Measurements from ENCODE around the gene HTRA3.
"Not testable (repeated sequence)": the region's sequence is repeated elsewhere in the genome, so short reads cannot be mapped to it uniquely, and the experiment has no call there.

The HTRA3 gene

DNA sequence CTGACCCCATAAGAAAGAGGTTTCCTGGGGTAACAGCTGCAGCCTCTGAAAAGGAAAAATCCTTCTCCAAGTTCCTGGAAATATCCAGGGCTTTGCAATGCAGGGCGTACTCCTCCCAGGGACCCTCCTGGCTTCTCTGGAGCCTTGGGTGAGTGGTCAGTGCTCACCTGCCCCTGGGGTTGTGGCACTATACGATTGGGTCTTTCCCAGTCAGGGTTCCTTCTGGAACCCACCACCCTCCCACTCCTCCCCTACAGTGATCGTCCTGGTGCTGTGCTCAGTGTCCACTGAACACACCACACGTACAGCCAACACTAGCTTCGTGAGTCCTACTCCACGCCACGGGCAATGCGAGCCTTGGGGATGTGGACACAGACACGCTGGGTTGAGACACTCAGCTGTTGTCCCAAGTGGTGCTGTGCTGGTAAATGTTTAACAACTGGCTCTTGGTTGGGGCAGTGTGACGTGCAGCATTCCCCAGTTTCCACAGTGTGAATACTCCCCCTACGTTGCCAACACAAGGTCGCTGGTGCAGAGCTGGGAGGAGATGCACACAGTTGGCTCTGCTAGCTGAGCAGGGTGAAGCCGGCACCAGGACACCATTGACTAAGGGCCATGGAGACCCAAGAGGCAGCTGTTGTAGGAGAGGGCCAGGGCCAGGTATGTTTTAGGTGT lies 65.4 kb downstream of the HTRA3 start:
- no peaks in the 10 kb centered on the region for H3K4me1 ChIP-seq (ENCODE audit: insufficient read depth, low read length)
- H3K9me3 ChIP-seq (ENCODE audit: control insufficient read depth, insufficient read depth, low read length) = no peaks in the 10 kb centered on the region
- H3K36me3 ChIP-seq (ENCODE audit: insufficient read depth, low read length) = no peaks in the 10 kb centered on the region; the same call in 1 of the 2 replicates
- no peak overlapping the region for H3K9ac ChIP-seq (ENCODE audit: low read depth, low read length)

DNA sequence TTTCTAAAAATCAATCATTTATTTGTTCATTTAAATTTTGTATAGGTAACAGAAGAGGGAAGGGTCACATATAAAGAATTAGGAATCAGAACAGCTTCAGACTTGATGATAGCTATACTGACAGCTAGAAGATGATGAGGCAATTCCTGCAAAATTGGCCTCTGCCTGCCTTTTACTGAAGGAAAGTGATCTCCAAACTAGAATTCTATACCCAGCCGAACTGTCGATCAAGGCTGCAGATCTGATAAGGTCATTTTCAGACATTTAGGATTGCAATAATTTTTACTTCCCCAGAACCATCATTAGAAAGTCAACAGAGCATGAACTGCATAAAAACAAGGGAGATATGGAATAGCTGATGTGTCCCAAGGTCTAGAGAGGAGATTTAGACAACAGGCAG lies 66.3 kb downstream of the HTRA3 start:
- Histone ChIP-seq H3K36me3 (ENCODE audit: insufficient read depth, low read length) (no peaks in the 10 kb centered on the region; the same call in 1 of the 2 replicates), H3K9ac (ENCODE audit: low read depth, low read length) (no peak overlapping the region), H3K4me1 (ENCODE audit: insufficient read depth, low read length) (no peaks in the 10 kb centered on the region), H3K9me3 (ENCODE audit: control insufficient read depth, insufficient read depth, low read length) (no peaks in the 10 kb centered on the region)

DNA sequence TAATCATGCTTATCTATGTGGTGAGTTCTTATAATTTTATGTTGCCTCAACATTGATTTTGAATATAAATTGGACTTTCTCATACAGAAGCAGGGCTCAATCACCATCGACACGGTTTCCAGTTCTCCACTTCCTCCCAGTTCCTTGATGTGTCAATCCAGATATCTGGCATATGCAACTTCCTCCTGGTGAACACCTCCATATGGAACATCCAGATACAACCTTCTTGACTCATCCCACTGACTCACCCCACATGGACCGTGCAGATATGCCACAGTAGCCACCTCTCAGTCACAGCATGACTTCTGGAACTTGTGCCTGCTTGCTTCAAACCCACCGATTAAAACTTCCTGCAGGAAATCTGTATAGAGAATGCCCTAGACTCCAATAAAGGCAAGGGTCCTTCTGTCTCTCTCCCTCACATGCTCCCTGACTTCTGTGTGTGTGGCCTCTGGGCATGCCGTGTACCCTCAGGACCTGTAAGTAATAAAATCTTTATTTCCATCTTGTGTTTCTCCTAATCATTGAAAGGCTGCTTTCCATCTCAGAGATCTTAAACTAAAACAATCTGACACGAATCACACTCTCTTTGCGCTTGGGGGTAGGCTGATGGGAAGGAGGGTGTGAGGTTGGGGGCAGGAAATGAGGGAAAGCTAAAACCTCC lies 67.0 kb downstream of the HTRA3 start:
- Histone ChIP-seq H3K36me3 (ENCODE audit: insufficient read depth, low read length) (no peaks in the 10 kb centered on the region; the same call in 1 of the 2 replicates), H3K4me1 (ENCODE audit: insufficient read depth, low read length) (no peaks in the 10 kb centered on the region), H3K9me3 (ENCODE audit: control insufficient read depth, insufficient read depth, low read length) (no peaks in the 10 kb centered on the region), H3K9ac (ENCODE audit: low read depth, low read length) (no peak overlapping the region)

DNA sequence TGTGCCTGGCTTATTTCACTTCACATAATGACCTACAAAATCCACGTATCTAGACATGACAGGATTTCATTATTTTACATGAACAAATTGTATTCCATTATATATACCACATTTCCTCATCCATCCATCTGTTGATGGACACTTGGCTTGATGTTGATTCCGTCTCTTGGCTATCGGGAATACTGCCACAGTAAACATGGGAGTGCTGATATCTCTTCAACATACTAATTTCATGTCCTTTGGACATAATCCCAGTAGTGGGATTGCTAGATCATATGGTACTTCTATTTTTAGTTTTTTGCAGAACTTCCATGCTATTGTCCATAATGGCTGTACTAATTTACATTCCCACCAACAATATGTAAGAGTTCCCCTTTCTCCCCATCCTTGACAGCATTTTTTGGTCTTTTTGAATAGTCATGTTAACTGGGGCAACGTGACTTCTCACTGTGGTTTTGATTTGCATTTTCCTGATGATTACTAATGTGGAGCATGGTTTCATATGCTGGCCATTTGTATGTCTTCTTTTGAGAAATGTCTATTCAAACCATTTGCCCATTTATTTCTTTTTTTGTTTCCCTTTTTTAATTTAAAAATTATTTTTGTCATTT lies 68.9 kb downstream of the HTRA3 start:
- Histone ChIP-seq H3K36me3 (ENCODE audit: insufficient read depth, low read length) (no peaks in the 10 kb centered on the region; the same call in 1 of the 2 replicates), H3K4me1 (ENCODE audit: insufficient read depth, low read length) (peaks cover 4% of the 10 kb centered on the region; the same call in 1 of the 2 replicates), H3K9ac (ENCODE audit: low read depth, low read length) (no peak overlapping the region), H3K9me3 (ENCODE audit: control insufficient read depth, insufficient read depth, low read length) (no peaks in the 10 kb centered on the region)

DNA sequence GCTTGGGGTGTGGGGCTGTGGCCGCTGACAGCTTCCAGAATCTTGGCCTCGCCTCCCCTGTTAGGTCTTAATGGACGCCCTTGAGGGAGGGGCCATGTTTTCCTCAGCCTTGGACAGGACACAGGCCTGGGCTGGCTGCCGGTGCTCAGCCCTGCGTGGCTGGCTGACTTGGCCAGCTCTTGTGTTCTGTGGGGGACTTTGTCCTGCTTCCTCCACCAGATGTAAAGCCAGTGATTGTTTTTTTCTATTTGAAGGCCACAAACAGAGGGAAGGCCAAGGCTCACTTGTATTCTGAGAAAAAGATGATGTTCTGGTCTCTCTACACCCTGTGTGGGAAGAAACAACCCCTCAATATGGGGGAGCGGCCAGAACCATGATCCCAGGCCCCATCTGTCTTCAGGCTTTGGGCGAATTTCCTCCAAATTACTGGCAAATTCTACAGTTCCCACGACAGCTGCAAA lies 71.3 kb downstream of the HTRA3 start:
- Histone ChIP-seq H3K9ac (ENCODE audit: low read depth, low read length) (no peak overlapping the region), H3K36me3 (ENCODE audit: insufficient read depth, low read length) (no peaks in the 10 kb centered on the region; the same call in 1 of the 2 replicates)

DNA sequence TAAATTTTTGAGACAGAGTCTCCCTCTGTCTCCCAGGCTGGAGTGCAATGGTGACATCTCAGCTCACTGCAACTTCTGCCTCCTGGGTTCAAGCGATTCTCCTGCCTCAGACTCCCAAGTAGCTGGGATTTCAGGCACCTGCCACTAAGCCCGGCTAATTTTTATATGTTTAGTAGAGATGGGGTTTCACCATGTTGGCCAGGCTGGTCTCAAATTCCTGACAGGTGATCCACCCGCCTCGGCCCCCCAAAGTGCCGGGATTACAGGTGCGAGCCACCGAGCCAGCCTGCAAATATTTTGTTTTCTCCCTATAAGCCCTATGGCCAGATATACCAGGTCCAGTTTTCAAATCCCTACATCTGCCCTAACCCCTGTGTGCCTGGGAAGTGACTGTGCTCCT lies 71.7 kb downstream of the HTRA3 start:
- H3K9ac ChIP-seq (ENCODE audit: low read depth, low read length); H3K4me1 ChIP-seq (ENCODE audit: insufficient read depth, low read length); H3K36me3 ChIP-seq (ENCODE audit: insufficient read depth, low read length); H3K9me3 ChIP-seq (ENCODE audit: control insufficient read depth, insufficient read depth, low read length): not testable (repeated sequence)

More for the DNA sequence above, 71.3 kb downstream of the HTRA3 start:
- peaks cover 4% of the 10 kb centered on the region; the same call in 1 of the 2 replicates for H3K4me1 ChIP-seq (ENCODE audit: insufficient read depth, low read length)
- H3K9me3 ChIP-seq (ENCODE audit: control insufficient read depth, insufficient read depth, low read length) = no peaks in the 10 kb centered on the region

DNA sequence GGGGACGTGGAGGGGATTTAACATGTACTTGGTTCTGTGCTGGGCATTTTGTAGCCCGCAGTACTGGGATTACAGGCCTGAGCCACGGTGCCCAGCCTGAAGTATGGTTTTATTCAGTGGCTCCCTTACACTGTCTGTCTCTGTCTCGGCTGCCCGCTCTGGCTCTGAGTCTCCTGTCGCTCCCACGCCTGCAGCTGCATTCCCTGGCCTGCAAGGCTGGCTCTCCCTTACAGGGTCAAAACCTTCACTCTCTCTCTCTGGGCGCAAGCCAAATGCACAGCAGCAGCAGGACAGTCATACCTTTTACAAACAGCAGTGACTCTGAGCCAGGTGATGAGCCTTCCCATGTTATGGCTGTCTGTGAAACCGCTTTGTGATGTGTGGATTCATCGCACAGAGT lies 72.1 kb downstream of the HTRA3 start:
- Histone ChIP-seq H3K9ac (ENCODE audit: low read depth, low read length) (no peak overlapping the region), H3K9me3 (ENCODE audit: control insufficient read depth, insufficient read depth, low read length) (no peaks in the 10 kb centered on the region), H3K36me3 (ENCODE audit: insufficient read depth, low read length) (no peaks in the 10 kb centered on the region), H3K4me1 (ENCODE audit: insufficient read depth, low read length) (peaks cover 4% of the 10 kb centered on the region; the same call in 1 of the 2 replicates)

DNA sequence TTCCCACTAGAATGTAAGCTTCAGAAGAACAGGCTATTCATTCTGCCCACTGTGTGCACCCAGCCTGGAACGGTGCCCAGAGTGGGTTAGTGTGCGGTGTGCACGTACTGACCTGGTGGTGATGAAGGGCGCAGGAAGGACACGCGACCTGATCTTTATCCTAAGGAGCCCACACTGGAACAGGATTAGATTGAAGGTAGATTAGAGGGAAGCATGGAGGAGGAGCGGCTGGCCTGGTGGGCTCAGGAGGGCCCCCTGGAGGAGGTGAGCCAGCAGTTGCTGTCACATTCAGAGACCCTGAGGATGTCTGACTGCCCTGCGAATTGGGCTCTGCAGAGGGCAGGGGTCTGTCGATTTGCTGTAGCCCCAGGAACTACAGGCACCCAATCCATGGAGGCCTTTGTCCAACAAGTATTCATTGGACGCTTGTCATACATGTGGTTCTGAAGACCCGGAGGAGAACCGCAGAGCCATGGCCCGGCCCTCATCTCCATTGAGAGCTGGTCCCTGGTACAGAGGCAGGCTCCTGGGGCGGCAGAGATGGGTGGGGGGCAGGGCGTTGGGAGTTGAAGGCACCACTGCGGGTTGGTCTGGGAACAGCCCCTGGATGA lies 73.2 kb downstream of the HTRA3 start:
- Histone ChIP-seq H3K36me3 (ENCODE audit: insufficient read depth, low read length) (no peaks in the 10 kb centered on the region), H3K9me3 (ENCODE audit: control insufficient read depth, insufficient read depth, low read length) (no peaks in the 10 kb centered on the region), H3K4me1 (ENCODE audit: insufficient read depth, low read length) (peaks cover 4% of the 10 kb centered on the region; the same call in 1 of the 2 replicates), H3K9ac (ENCODE audit: low read depth, low read length) (no peak overlapping the region)

DNA sequence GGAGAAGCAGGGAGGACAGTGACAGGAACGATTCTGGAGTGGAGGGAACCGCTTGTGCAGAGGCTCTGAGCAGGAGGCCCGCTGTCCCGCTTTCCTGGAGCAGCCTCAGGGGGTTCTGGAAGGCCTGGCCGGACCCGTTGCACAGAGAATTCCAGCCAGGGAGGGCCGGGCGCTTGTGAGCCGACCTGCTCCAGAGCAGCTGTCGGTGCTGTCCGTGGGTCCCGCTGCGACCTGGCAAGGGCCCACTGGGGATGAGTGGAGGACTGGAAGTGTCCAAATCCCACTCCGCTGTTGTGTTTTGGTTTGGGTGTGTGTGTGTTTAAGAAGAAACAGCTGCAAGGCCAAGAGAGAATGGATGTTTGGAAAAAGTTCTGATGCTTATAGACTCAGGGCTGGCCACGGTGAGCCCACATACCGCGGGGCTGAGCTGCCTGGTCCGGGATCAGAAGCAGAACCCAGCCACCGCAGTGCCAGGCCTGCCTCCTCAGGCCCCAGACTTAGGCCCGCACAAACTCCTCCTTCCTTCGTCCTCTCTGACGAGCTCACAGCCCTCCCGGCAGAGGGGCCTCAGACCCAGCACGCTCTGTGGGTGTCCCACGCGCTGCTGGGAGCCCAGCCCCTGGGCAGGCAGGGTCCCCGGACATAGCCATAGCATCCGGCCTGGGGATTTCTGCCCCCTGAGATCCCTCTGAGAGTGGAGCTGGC lies 73.9 kb downstream of the HTRA3 start:
- H3K4me1 ChIP-seq (ENCODE audit: insufficient read depth, low read length) = peaks cover 4% of the 10 kb centered on the region; the same call in 1 of the 2 replicates
- H3K9me3 ChIP-seq (ENCODE audit: control insufficient read depth, insufficient read depth, low read length) = no peaks in the 10 kb centered on the region
- no peaks in the 10 kb centered on the region for H3K36me3 ChIP-seq (ENCODE audit: insufficient read depth, low read length)
- H3K9ac ChIP-seq (ENCODE audit: low read depth, low read length) = no peak overlapping the region

DNA sequence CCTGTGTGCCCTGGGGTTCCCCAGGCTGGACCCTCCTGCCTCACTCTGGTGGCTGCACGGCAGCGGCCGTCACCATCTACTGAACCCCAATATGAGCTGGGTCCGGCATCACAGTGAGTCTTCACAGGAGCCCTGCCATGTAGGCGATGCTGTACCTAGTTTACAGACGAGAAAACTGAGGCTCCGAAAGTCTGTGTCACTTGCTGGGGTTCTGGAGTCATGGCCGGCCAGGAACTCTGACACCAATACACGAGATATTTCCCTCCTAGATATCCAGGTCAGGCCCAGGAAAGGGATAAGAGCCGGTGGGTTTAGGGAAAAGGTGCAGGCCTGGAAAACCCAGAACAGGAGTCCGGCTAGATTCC lies 74.4 kb downstream of the HTRA3 start:
- H3K36me3 ChIP-seq (ENCODE audit: insufficient read depth, low read length) = no peaks in the 10 kb centered on the region
- H3K9ac ChIP-seq (ENCODE audit: low read depth, low read length) = no peak overlapping the region
- peaks cover 4% of the 10 kb centered on the region; the same call in 1 of the 2 replicates for H3K4me1 ChIP-seq (ENCODE audit: insufficient read depth, low read length)
- H3K9me3 ChIP-seq (ENCODE audit: control insufficient read depth, insufficient read depth, low read length) = no peaks in the 10 kb centered on the region

DNA sequence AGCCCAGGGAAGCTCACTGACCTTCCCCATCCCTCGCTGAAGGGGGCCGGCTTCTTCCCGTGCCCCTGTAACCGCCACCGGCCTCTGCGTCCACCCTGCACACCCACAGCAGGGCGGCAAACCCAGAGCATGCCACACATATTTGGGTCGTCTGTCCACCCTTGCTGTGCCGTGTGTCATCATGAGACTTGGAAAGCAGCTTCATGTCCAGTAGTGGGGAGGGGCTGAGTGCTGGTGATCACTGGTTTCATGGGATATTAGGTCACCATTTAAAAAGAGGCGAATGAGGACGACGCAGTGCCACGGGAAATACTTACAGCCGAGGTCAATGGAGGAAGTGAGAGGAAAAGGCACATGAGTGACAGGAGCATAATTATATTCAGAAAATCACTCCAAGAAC lies 74.8 kb downstream of the HTRA3 start:
- peaks cover 4% of the 10 kb centered on the region; the same call in 1 of the 2 replicates for H3K4me1 ChIP-seq (ENCODE audit: insufficient read depth, low read length)

DNA sequence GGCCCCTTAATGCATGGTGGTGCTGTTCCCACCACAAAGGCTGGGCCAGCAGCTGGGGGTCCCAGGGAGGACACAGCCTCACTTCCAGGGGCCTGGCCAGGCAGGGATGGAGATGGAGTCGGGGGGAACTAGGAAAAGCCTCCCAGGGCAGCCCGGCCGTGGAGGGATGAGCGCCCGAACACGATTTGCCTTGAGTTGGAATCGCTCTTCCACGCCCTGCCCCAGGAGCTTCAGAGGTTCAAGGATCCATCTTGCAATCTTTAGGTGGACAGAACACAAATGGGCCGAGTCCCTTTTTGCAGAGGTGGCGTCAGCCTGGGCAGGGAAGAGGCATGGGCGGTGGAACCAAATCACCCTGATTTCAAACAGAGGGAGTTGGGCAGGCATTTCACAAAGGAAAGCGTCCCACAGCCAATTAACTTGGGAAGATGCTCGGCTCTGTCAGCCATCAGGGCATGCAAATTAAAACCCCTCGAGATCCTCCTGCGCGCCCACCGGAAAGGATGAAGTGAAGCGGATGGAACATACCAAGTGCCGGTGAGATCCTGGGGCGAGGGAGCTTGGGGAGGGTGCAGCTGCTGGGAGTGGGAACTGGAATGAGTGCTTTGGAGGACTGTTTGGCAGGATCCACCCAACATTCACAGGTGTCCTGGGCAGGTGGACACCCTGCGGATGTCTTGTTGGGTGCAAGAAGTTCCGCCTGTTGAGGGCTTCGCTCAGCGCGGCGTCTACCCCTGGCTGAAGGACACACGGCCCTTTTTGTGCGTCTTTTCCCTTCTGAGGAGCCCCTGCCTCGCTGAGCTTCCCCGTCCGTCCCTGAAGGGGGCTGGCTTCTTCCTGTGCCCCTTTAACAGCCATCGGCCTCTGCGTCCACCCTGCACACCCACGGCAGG lies 75.7 kb downstream of the HTRA3 start:
- no peaks in the 10 kb centered on the region for H3K36me3 ChIP-seq (ENCODE audit: insufficient read depth, low read length)
- H3K4me1 ChIP-seq (ENCODE audit: insufficient read depth, low read length) = peaks cover 4% of the 10 kb centered on the region; the same call in 1 of the 2 replicates
- no peaks in the 10 kb centered on the region for H3K9me3 ChIP-seq (ENCODE audit: control insufficient read depth, insufficient read depth, low read length)
- no peak overlapping the region for H3K9ac ChIP-seq (ENCODE audit: low read depth, low read length)

More for the DNA sequence above, 74.8 kb downstream of the HTRA3 start:
- Histone ChIP-seq H3K9me3 (ENCODE audit: control insufficient read depth, insufficient read depth, low read length) (no peaks in the 10 kb centered on the region), H3K9ac (ENCODE audit: low read depth, low read length) (no peak overlapping the region), H3K36me3 (ENCODE audit: insufficient read depth, low read length) (no peaks in the 10 kb centered on the region)

Measured in ES-I3 (cell line).